ENCODE results near the gene SNAPC3.

The SNAPC3 gene

GRCh38 chr9:15475923-15476536 is 53.4 kb downstream of the SNAPC3 start:
- no peak for DNase-seq (ENCODE audit: extremely low read depth, low read depth)
- no peak for TF ChIP-seq CTCF (IDR thresholded peaks at IDR 0.05; ENCODE audit: low read depth, low read length)

- no peak for TF ChIP-seq CTCF (IDR thresholded peaks at IDR 0.05; ENCODE audit: low read depth, low read length)
Observed at GRCh38 chr9:15480028-15480427, 57.4 kb downstream of the SNAPC3 start.

GRCh38 chr9:15482146-15482545 is 59.5 kb downstream of the SNAPC3 start:
- no peak for TF ChIP-seq CTCF (IDR thresholded peaks at IDR 0.05; ENCODE audit: low read depth, low read length)
- no peak for DNase-seq (ENCODE audit: extremely low read depth, low read depth)

More at GRCh38 chr9:15480028-15480427, 57.4 kb downstream of the SNAPC3 start:
- no peak for DNase-seq (ENCODE audit: extremely low read depth, low read depth)

GRCh38 chr9:15484802-15485201 is 62.1 kb downstream of the SNAPC3 start:
- DNase-seq (ENCODE audit: extremely low read depth, low read depth): no peak
- TF ChIP-seq CTCF (IDR thresholded peaks at IDR 0.05; ENCODE audit: low read depth, low read length): no peak

GRCh38 chr9:15485836-15486666 is 63.4 kb downstream of the SNAPC3 start:
- TF ChIP-seq CTCF (IDR thresholded peaks at IDR 0.05; ENCODE audit: low read depth, low read length): peak; percentile 52
- no peak for DNase-seq (ENCODE audit: extremely low read depth, low read depth)

- DNase-seq (ENCODE audit: extremely low read depth, low read depth): no peak
- TF ChIP-seq CTCF (IDR thresholded peaks at IDR 0.05; ENCODE audit: low read depth, low read length): no peak
Observed at GRCh38 chr9:15491950-15492349, 69.3 kb downstream of the SNAPC3 start.

GRCh38 chr9:15492485-15493150 is 69.9 kb downstream of the SNAPC3 start:
- no peak for TF ChIP-seq CTCF (IDR thresholded peaks at IDR 0.05; ENCODE audit: low read depth, low read length)
- DNase-seq (ENCODE audit: extremely low read depth, low read depth): no peak

All from AG09319 (cell line).